GM12878 (cell line): ENCODE data around the gene PIWIL1. TPM values are rescaled to one million over a fixed set of nuclear protein-coding genes. Genes with fewer than 3 reads are reported as not detected.

Experiments used
- ATAC-seq: fragments of 200-7000 bp; cut with Tn5 transposase; 3 replicates; pipeline ENCODE4 v1.9.1; 2020; ENCODE audit warnings: mild to moderate bottlenecking, moderate library complexity
- BruUV-seq: library from RNA; stranded (reverse); fragments of 400-500 nt; replicated peaks from 2 replicates; lab custom pipeline; 2021; lab: Mats Ljungman, UMichigan
- CTCF ChIA-PET: fragments of 300-600 bp; sonication (Branson Sonifier 250); formaldehyde crosslinking; extraction: SDS; loops from one replicate; lab custom pipeline; 2021; ENCODE audit warnings: inconsistent platforms; lab: Yijun Ruan, JAX
- POLR2A ChIA-PET: fragments of 350-600 bp; formaldehyde crosslinking; extraction: SDS; loops from one replicate; lab custom pipeline; 2021; ENCODE audit warnings: inconsistent platforms; lab: Charles Lee
- RAD21 ChIA-PET: fragments of 300-600 bp; sonication (Branson Sonifier 250); formaldehyde crosslinking; loops from one replicate; lab custom pipeline; 2023; ENCODE audit warnings: antibody characterized with exemption; ENCODE audit not compliant: unreplicated experiment; lab: Charles Lee
- SMC1A ChIA-PET: fragments of 300-600 bp; sonication (Branson Sonifier 250); formaldehyde crosslinking; loops from one replicate; lab custom pipeline; 2023; ENCODE audit not compliant: unreplicated experiment, uncharacterized antibody; lab: Charles Lee
- DNase-seq: peaks from one replicate; pipeline ENCODE4 v3.0.0-alpha.2; 2011; ENCODE audit warnings: low read depth, low spot score
- FAIRE-seq: peaks from 3 replicates; lab custom pipeline; 2011; peaks lifted over from hg19 to GRCh38; lab: Jason Lieb, UNC
- H2AFZ ChIP-seq: 2 replicates; pipeline ENCODE4 v1.6.0; 2011; ENCODE audit warnings: low read depth, low read length, control low read depth; ENCODE audit not compliant: control insufficient read depth
- H3K27ac ChIP-seq: 2 replicates; pipeline ENCODE4 v1.5.1; 2011; ENCODE audit warnings: control low read depth; ENCODE audit not compliant: control insufficient read depth, insufficient read depth
- H3K27me3 ChIP-seq, 2 experiments: replicated peaks in 1 of 2; 2 replicates each; pipeline versions ENCODE4 v1.6.0 to v1.6.1; 2011; ENCODE audit warnings: low read length in 1 of 2; ENCODE audit not compliant: control insufficient read depth in 2 of 2, insufficient read depth in 2 of 2
- H3K36me3 ChIP-seq, 2 experiments: 2 replicates each; pipeline ENCODE4 v1.5.1; 2011; ENCODE audit warnings: low read length in 1 of 2; ENCODE audit not compliant: control insufficient read depth in 2 of 2, insufficient read depth in 2 of 2
- H3K4me1 ChIP-seq: 2 replicates; pipeline ENCODE4 v1.6.1; 2011; ENCODE audit warnings: mild to moderate bottlenecking, low read length, moderate library complexity, mixed read lengths; ENCODE audit not compliant: control insufficient read depth, insufficient read depth
- H3K4me2 ChIP-seq: 2 replicates; pipeline ENCODE4 v1.6.0; 2011; ENCODE audit warnings: control low read depth; ENCODE audit not compliant: control insufficient read depth, insufficient read depth
- H3K4me3 ChIP-seq: fragments of 200-600 bp; sonication (generic); 2 replicates; pipeline ENCODE4 v1.5.1; 2016
- H3K79me2 ChIP-seq: 2 replicates; pipeline ENCODE4 v1.6.0; 2011; ENCODE audit warnings: low read length; ENCODE audit not compliant: control insufficient read depth, insufficient read depth
- H3K9ac ChIP-seq: 2 replicates; pipeline ENCODE4 v1.8.0; 2011; ENCODE audit warnings: low read length, control low read depth, mixed read lengths; ENCODE audit not compliant: control insufficient read depth, insufficient read depth
- H3K9me3 ChIP-seq: replicated peaks from 3 replicates; pipeline ENCODE4 v1.5.1; 2011; ENCODE audit warnings: mild to moderate bottlenecking, low read length; ENCODE audit not compliant: control insufficient read depth, insufficient read depth
- H4K20me1 ChIP-seq: 2 replicates; pipeline ENCODE4 v1.6.0; 2011; ENCODE audit not compliant: control insufficient read depth, insufficient read depth
- EED ChIP-seq: sonication (generic); IDR thresholded peaks from 2 replicates; pipeline ENCODE4 v1.6.1; 2016; ENCODE audit warnings: antibody characterized with exemption, low read depth
- FOS ChIP-seq: IDR thresholded peaks from 3 replicates; pipeline ENCODE4 v1.6.1; 2011; ENCODE audit warnings: borderline replicate concordance; ENCODE audit not compliant: insufficient read length; ENCODE audit errors: extremely low read depth
- FOXM1 ChIP-seq: IDR thresholded peaks from 2 replicates; pipeline ENCODE4 v1.6.1; 2012; ENCODE audit warnings: low read depth, mild to moderate bottlenecking, inconsistent platforms, low read length, moderate library complexity
- IKZF1 ChIP-seq: fragments of 450-650 bp; conservative IDR thresholded peaks from 2 replicates; pipeline ENCODE4 v1.6.1; 2017; ENCODE audit warnings: antibody characterized with exemption, mild to moderate bottlenecking
- KLF5 ChIP-seq: fragments of 450-650 bp; IDR thresholded peaks from 2 replicates; pipeline ENCODE4 v1.6.1; 2014; ENCODE audit warnings: mild to moderate bottlenecking; ENCODE audit not compliant: partially characterized antibody
- NFXL1 ChIP-seq: fragments of 450-650 bp; IDR thresholded peaks from 2 replicates; pipeline ENCODE4 v1.6.1; 2017; ENCODE audit warnings: antibody characterized with exemption, mild to moderate bottlenecking, borderline replicate concordance
- POLR2A ChIP-seq: IDR thresholded peaks from 2 replicates; pipeline ENCODE4 v1.6.1; 2011; ENCODE audit warnings: low read depth, mild to moderate bottlenecking, low read length
- POLR2AphosphoS2 ChIP-seq: IDR thresholded peaks from 2 replicates; pipeline ENCODE4 v1.6.1; 2011; ENCODE audit warnings: low read depth, mild to moderate bottlenecking, low read length, improper control_type of control experiment, moderate library complexity
- SREBF1 ChIP-seq: IDR thresholded peaks from 2 replicates; pipeline ENCODE4 v1.6.1; 2012; ENCODE audit warnings: mild to moderate bottlenecking, low read length
- SRF ChIP-seq, 2 experiments: IDR thresholded peaks; 2 replicates each; pipeline ENCODE4 v1.6.1; 2011; ENCODE audit warnings: low read depth in 2 of 2, low read length in 2 of 2, mild to moderate bottlenecking in 1 of 2, moderate library complexity in 1 of 2
- TCF7 ChIP-seq: IDR thresholded peaks from 2 replicates; pipeline ENCODE4 v1.6.1; 2014; ENCODE audit warnings: antibody characterized with exemption, borderline replicate concordance
- WRNIP1 ChIP-seq: IDR thresholded peaks from 2 replicates; pipeline ENCODE4 v1.6.1; 2011; ENCODE audit warnings: low read depth, low read length, improper control_type of control experiment, borderline replicate concordance
- WGBS: methylation state at CpG from one replicate; pipeline ENCODE4 v1.1.6; 2016; ENCODE audit warnings: low lambda C conversion rate; ENCODE audit not compliant: insufficient replicate concordance, insufficient coverage; ENCODE audit errors: missing lambda C conversion rate; 5-methylcytosine and 5-hydroxymethylcytosine counted together
- in situ Hi-C: fragments of 300-500 bp; cut with MboI; formaldehyde crosslinking; loops from 9 replicates; pipeline ENCODE4 v1.14.3; 2018; ENCODE audit warnings: mixed read lengths
- intact Hi-C: fragments of 100-400 bp; cut with micrococcal nuclease; formaldehyde crosslinking; loops from one replicate; pipeline ENCODE4 v1.14.2; 2022; ENCODE audit not compliant: unreplicated experiment
- polyA plus RNA-seq, 11 experiments: library from polyadenylated mRNA; depleted of rRNA in 4 of 11; unstranded in 6 of 11; stranded (reverse) in 5 of 11; fragments of >200 nt; fragmentation: Nextera tagmentation in 4 of 11; fragmentation: Illumina TruSeq in 1 of 11; extraction: Ambion mirVana in 4 of 11; extraction: Trizol in 1 of 11; gene quantifications; 1 replicate in 1 of 11; 2 replicates in 10 of 11; pipeline versions ENCODE4 v1.2.1 to v1.2.3, GENCODE V29; 2011 to 2016; ENCODE audit warnings: inconsistent platforms in 2 of 11, missing spikeins in 2 of 11, low read depth in 1 of 11
- total RNA-seq, 4 experiments: library from RNA; depleted of rRNA in 3 of 4; stranded (reverse); fragments of >200 nt in 3 of 4; fragmentation: Illumina TruSeq in 1 of 4; extraction: Trizol in 1 of 4; gene quantifications; 2 replicates each; pipeline versions ENCODE4 v1.2.1 to v1.2.3, GENCODE V29; 2013 to 2021
- TF ChIP-seq, protein P1 (sequence below): fragments of 450-650 bp; IDR thresholded peaks from 2 replicates; pipeline ENCODE4 v1.6.1; 2016; ENCODE audit warnings: mild to moderate bottlenecking
- TF ChIP-seq, protein P2 (sequence below): IDR thresholded peaks from 2 replicates; pipeline ENCODE4 v1.6.1; 2011; ENCODE audit warnings: borderline replicate concordance, low read depth, mild to moderate bottlenecking, moderate library complexity, mixed read lengths, low read length; ENCODE audit not compliant: insufficient read depth; ENCODE audit errors: extremely low read length
- TF ChIP-seq, protein P3 (sequence below): fragments of 450-650 bp; IDR thresholded peaks from 2 replicates; pipeline ENCODE4 v1.6.1; 2016; ENCODE audit warnings: mild to moderate bottlenecking
- TF ChIP-seq, protein P4 (sequence below): fragments of 450-650 bp; IDR thresholded peaks from 2 replicates; pipeline ENCODE4 v1.6.1; 2017; ENCODE audit warnings: mild to moderate bottlenecking
- TF ChIP-seq, protein P5 (sequence below): fragments of 450-650 bp; IDR thresholded peaks from 2 replicates; pipeline ENCODE4 v1.6.1; 2017; ENCODE audit warnings: low read depth, mild to moderate bottlenecking, moderate library complexity
- TF ChIP-seq, protein P6 (sequence below): fragments of 450-650 bp; IDR thresholded peaks from 2 replicates; pipeline ENCODE4 v1.6.1; 2017; ENCODE audit warnings: borderline replicate concordance

The PIWIL1 gene
- total and polyA plus RNA-seq, 10 of the 15 experiments (the other 5 are each of a cell fraction or from before 2014, with no cell fraction given) = not detected

DNA sequence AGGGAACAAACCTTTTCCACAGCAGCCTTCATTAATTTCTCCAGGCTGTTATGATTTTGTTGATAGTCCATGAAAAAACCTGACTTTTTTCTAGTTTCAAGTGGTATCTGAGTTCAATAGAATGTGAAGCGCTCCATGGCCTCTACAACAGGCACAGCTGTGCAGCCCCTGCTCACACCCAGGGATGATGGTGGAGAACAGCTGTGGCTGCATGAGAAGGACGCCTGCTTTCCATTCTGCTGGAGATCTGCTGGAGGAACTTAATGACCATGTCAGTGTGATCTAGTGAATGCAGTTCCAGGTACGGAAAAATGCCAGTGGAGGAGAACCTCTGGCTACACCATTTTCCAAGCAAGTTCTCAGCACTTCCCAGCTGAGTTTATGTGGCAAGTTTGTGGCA, 80.6 kb downstream of the PIWIL1 start:
- intact Hi-C loops = no loop called here
- in situ Hi-C loops = no loop called here
- no peak for DNase-seq
- H3K4me3 ChIP-seq = no peak overlapping the region
- no peak for FAIRE-seq
- ATAC-seq = no peak
- ChIA-PET CTCF (no interaction called here), RAD21 (no interaction called here), SMC1A (no interaction called here), POLR2A (no interaction called here)
- 18% methylated on average over 3 of the region's 3 CpGs for WGBS
- no peak overlapping the region for H3K4me2 ChIP-seq
- no TSS peak for BruUV-seq
- no peaks in the 10 kb centered on the region for H3K79me2 ChIP-seq
- no peaks in the 10 kb centered on the region for H4K20me1 ChIP-seq
- no peak overlapping the region for H3K27ac ChIP-seq
- no peaks in the 10 kb centered on the region for H3K27me3 ChIP-seq
- no peaks in the 10 kb centered on the region for H3K9me3 ChIP-seq
- no peak overlapping the region for H3K9ac ChIP-seq
- no peak overlapping the region for H2AFZ ChIP-seq
- no peaks in the 10 kb centered on the region for H3K4me1 ChIP-seq
- no peaks in the 10 kb centered on the region for H3K36me3 ChIP-seq
- TF ChIP-seq IKZF1 (no peak), NFXL1 (no peak), FOS (no peak), POLR2AphosphoS2 (no peak), SRF (IDR thresholded peaks at IDR 0.05; ENCODE audit: low read depth in 2 of 2, low read length in 2 of 2) (no peak), EED (no peak), SREBF1 (no peak), KLF5 (no peak), POLR2A (no peak), FOXM1 (no peak), WRNIP1 (no peak), TCF7 (no peak)
- TF ChIP-seq, protein P1, sequence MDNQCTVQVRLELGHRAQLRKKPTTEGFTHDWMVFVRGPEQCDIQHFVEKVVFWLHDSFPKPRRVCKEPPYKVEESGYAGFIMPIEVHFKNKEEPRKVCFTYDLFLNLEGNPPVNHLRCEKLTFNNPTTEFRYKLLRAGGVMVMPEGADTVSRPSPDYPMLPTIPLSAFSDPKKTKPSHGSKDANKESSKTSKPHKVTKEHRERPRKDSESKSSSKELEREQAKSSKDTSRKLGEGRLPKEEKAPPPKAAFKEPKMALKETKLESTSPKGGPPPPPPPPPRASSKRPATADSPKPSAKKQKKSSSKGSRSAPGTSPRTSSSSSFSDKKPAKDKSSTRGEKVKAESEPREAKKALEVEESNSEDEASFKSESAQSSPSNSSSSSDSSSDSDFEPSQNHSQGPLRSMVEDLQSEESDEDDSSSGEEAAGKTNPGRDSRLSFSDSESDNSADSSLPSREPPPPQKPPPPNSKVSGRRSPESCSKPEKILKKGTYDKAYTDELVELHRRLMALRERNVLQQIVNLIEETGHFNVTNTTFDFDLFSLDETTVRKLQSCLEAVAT = no peak
- TF ChIP-seq, protein P2, sequence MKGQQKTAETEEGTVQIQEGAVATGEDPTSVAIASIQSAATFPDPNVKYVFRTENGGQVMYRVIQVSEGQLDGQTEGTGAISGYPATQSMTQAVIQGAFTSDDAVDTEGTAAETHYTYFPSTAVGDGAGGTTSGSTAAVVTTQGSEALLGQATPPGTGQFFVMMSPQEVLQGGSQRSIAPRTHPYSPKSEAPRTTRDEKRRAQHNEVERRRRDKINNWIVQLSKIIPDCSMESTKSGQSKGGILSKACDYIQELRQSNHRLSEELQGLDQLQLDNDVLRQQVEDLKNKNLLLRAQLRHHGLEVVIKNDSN = no peak
- TF ChIP-seq, protein P3, sequence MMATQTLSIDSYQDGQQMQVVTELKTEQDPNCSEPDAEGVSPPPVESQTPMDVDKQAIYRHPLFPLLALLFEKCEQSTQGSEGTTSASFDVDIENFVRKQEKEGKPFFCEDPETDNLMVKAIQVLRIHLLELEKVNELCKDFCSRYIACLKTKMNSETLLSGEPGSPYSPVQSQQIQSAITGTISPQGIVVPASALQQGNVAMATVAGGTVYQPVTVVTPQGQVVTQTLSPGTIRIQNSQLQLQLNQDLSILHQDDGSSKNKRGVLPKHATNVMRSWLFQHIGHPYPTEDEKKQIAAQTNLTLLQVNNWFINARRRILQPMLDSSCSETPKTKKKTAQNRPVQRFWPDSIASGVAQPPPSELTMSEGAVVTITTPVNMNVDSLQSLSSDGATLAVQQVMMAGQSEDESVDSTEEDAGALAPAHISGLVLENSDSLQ = no peak
- TF ChIP-seq, protein P4, sequence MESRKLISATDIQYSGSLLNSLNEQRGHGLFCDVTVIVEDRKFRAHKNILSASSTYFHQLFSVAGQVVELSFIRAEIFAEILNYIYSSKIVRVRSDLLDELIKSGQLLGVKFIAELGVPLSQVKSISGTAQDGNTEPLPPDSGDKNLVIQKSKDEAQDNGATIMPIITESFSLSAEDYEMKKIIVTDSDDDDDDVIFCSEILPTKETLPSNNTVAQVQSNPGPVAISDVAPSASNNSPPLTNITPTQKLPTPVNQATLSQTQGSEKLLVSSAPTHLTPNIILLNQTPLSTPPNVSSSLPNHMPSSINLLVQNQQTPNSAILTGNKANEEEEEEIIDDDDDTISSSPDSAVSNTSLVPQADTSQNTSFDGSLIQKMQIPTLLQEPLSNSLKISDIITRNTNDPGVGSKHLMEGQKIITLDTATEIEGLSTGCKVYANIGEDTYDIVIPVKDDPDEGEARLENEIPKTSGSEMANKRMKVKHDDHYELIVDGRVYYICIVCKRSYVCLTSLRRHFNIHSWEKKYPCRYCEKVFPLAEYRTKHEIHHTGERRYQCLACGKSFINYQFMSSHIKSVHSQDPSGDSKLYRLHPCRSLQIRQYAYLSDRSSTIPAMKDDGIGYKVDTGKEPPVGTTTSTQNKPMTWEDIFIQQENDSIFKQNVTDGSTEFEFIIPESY = no peak
- TF ChIP-seq, protein P5, sequence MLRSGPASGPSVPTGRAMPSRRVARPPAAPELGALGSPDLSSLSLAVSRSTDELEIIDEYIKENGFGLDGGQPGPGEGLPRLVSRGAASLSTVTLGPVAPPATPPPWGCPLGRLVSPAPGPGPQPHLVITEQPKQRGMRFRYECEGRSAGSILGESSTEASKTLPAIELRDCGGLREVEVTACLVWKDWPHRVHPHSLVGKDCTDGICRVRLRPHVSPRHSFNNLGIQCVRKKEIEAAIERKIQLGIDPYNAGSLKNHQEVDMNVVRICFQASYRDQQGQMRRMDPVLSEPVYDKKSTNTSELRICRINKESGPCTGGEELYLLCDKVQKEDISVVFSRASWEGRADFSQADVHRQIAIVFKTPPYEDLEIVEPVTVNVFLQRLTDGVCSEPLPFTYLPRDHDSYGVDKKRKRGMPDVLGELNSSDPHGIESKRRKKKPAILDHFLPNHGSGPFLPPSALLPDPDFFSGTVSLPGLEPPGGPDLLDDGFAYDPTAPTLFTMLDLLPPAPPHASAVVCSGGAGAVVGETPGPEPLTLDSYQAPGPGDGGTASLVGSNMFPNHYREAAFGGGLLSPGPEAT = no peak
- TF ChIP-seq, protein P6, sequence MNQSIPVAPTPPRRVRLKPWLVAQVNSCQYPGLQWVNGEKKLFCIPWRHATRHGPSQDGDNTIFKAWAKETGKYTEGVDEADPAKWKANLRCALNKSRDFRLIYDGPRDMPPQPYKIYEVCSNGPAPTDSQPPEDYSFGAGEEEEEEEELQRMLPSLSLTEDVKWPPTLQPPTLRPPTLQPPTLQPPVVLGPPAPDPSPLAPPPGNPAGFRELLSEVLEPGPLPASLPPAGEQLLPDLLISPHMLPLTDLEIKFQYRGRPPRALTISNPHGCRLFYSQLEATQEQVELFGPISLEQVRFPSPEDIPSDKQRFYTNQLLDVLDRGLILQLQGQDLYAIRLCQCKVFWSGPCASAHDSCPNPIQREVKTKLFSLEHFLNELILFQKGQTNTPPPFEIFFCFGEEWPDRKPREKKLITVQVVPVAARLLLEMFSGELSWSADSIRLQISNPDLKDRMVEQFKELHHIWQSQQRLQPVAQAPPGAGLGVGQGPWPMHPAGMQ = no peak
